Duodenal mucosa (tissue), 2 donors: ENCODE results near the gene ARMC9.
A peak's percentile ranks its signal among the peaks of the same experiment; 100 is the strongest.
"Not testable (repeated sequence)": the region's sequence is repeated elsewhere in the genome, so short reads cannot be mapped to it uniquely, and the experiment has no call there.

Experiments used
- H3K27ac ChIP-seq: one replicate; pipeline ENCODE4 v1.7.0; 2013; ENCODE audit warnings: low read depth, low read length
- H3K27me3 ChIP-seq, 2 donors: one replicate each; pipeline ENCODE4 v1.7.0; 2013; ENCODE audit warnings: low read length in 2 of 2, control low read depth in 1 of 2; ENCODE audit not compliant: insufficient read depth in 2 of 2, control insufficient read depth in 1 of 2
- H3K36me3 ChIP-seq, 2 donors: one replicate each; pipeline ENCODE4 v1.7.0; 2013; ENCODE audit warnings: low read length in 2 of 2, control low read depth in 1 of 2; ENCODE audit not compliant: insufficient read depth in 2 of 2, control insufficient read depth in 1 of 2
- H3K4me1 ChIP-seq, 2 donors: one replicate each; pipeline ENCODE4 v1.7.0; 2013; ENCODE audit warnings: low read length in 2 of 2, control low read depth in 1 of 2; ENCODE audit not compliant: insufficient read depth in 2 of 2, control insufficient read depth in 1 of 2
- H3K4me3 ChIP-seq, 2 donors: one replicate each; pipeline ENCODE4 v1.7.0; 2013; ENCODE audit warnings: low read length in 2 of 2, low read depth in 1 of 2
- H3K9ac ChIP-seq, 2 donors: one replicate each; pipeline ENCODE4 v1.7.0; 2013; ENCODE audit warnings: low read length in 2 of 2, low read depth in 1 of 2
- H3K9me3 ChIP-seq, 2 donors: one replicate each; pipeline ENCODE4 v1.7.0; 2013; ENCODE audit warnings: low read length in 2 of 2, control low read depth in 1 of 2; ENCODE audit not compliant: control insufficient read depth in 1 of 2

The ARMC9 gene

GRCh38 chr2:231241755-231242507 is 43.5 kb downstream of the ARMC9 start:
- Histone ChIP-seq H3K9ac (no peak overlapping the region), H3K36me3 (no peaks in the 10 kb centered on the region), H3K27ac (no peak overlapping the region), H3K27me3 (no peaks in the 10 kb centered on the region), H3K4me3 (no peak overlapping the region), H3K4me1 (peaks cover 21 to 31% of the 10 kb centered on the region in 2 donors), H3K9me3 (no peaks in the 10 kb centered on the region)

GRCh38 chr2:231243866-231244265 is 45.4 kb downstream of the ARMC9 start:
- Histone ChIP-seq H3K9me3 (no peaks in the 10 kb centered on the region), H3K36me3 (no peaks in the 10 kb centered on the region), H3K27me3 (no peaks in the 10 kb centered on the region), H3K4me1 (peaks cover 21 to 31% of the 10 kb centered on the region in 2 donors), H3K27ac (no peak overlapping the region), H3K9ac (no peak overlapping the region), H3K4me3 (no peak overlapping the region)

DNA sequence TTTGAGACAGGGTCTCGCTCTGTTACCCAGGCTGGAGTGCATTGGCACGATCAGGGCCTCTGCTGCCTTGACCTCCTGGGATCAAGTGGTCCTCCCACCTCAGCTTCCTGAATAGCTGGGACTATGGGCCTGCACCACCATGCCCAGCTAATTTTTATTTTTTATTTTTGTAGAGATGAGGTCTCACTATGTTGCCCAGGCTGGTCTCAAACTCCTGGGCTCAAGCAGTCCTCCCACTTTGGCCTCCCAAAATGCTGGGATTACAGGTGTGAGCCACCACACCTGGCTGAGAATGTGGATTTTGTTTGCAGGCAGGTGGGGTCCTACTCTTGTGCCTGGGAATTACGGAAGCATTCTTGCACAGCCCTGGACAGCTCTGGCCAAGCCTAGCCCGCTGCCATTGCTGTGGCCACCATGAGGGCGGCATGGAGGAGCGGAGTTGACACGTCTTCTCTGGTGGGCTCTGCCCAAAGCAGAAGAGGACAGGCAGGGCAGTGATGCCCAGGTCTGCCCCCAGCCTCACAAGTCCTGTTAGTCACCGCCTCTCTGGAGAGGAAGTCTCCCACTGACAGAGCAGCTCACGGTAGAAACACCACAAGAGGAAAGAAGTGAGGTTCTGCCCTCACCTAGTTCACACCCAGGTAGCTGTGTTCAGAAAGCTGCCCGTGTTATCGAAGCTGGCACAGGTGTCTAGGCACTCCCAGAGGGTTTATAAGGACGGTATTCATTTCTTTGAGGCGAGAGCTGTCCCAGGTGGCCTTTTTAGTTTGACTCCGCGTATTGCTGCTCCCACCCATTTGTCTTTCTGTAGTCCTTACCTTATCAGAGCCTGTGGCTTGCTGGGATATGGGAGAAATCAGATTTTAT is 46.2 kb downstream of the ARMC9 start:
- H3K27me3 ChIP-seq = no peaks in the 10 kb centered on the region
- H3K36me3 ChIP-seq = no peaks in the 10 kb centered on the region
- no peak overlapping the region for H3K27ac ChIP-seq
- H3K9me3 ChIP-seq = no peaks in the 10 kb centered on the region
- peaks cover 21 to 31% of the 10 kb centered on the region in 2 donors for H3K4me1 ChIP-seq
- H3K4me3 ChIP-seq = peak overlapping the region; percentile 1 to 27
- H3K9ac ChIP-seq = peak overlapping the region in 1 of 2 donors; percentile 6

GRCh38 chr2:231245249-231246094 is 47.0 kb downstream of the ARMC9 start:
- Histone ChIP-seq H3K4me1 (peaks cover 21 to 33% of the 10 kb centered on the region in 2 donors), H3K36me3 (no peaks in the 10 kb centered on the region), H3K4me3 (peak overlapping the region; percentile 1 to 27), H3K9ac (peak overlapping the region; percentile 5 to 6), H3K9me3 (no peaks in the 10 kb centered on the region), H3K27me3 (no peaks in the 10 kb centered on the region), H3K27ac (no peak overlapping the region)

DNA sequence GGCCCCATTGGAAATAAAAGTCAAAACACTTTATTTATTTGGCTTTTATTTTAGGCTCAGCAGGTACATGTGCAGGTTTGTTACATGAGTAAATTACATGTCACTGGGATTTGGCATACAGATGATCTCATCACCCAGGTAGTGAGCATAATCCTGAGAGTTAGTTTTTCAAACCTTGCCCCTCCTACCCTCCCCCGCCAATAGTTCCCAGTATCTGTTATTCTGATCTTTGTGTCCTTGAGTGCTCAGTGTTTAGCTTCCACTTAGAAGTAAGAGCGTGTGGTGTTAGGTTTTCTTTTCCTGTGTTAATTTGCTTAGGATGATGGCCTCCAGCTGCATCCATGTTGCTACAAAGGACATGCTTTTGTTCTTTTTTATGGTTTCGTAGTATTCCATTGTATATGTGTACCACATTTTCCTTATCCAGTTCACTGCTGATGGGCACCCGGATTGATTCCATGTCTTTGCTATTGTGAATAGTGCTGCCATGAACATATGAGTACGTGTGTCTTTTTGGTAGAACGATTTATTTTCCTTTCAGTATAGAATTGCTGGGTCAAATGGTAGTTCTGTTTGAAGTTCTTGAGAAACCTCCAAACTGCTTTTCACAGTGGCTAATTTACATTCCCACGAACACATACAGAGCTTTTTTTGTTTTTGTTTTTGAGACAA is 47.9 kb downstream of the ARMC9 start:
- Histone ChIP-seq H3K9ac (no peak overlapping the region), H3K27ac (no peak overlapping the region), H3K9me3 (no peaks in the 10 kb centered on the region), H3K4me1 (peaks cover 21 to 36% of the 10 kb centered on the region in 2 donors), H3K27me3 (no peaks in the 10 kb centered on the region), H3K4me3 (no peak overlapping the region), H3K36me3 (no peaks in the 10 kb centered on the region)

DNA sequence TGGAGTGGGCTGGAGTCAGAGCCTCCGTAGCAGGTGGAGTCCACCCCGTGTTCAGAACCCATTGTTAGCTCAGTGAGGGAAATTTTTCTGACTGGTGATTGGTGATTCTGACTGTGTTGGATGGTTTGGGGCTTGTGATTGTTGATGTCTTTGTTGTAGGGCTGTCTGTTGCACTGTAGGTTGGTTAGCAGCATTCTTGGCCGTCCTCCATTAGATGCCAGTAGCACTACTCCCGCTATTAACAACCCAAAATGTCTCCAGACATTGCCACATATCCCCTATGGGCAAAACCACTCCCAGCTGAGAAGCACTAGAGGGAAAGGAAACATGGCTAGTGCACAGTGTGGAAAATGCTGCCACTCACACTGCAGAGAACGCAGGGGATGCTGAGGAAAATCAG is 51.7 kb downstream of the ARMC9 start:
- Histone ChIP-seq H3K4me1 (peaks cover 8 to 14% of the 10 kb centered on the region in 2 donors), H3K9me3 (no peaks in the 10 kb centered on the region), H3K27ac (no peak overlapping the region), H3K27me3 (no peaks in the 10 kb centered on the region), H3K4me3 (no peak overlapping the region), H3K9ac (no peak overlapping the region), H3K36me3 (no peaks in the 10 kb centered on the region)

DNA sequence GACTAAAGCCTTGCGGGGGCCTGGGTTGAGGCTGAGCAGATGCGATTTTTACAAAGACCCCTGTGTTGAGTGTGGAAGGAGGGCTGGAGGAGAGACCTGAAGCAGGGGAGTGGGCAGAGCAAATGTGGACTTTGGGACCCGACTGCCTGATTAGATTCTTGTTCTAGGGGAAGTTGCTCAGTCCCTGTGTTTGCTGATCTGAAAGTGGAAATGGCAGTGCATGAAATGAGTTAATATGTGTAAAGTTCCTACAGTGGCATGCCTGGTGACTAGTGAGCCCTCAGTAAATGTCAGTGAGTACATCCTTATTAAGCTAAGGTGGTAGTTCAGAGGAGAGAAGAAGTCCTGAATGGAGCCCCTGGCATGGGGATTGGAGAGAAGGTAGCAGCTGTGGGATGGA is 52.3 kb downstream of the ARMC9 start:
- no peaks in the 10 kb centered on the region for H3K36me3 ChIP-seq
- peaks cover 2 to 9% of the 10 kb centered on the region in 2 donors for H3K4me1 ChIP-seq
- H3K27me3 ChIP-seq = no peaks in the 10 kb centered on the region
- no peak overlapping the region for H3K4me3 ChIP-seq
- H3K9me3 ChIP-seq = no peaks in the 10 kb centered on the region
- H3K27ac ChIP-seq = no peak overlapping the region
- H3K9ac ChIP-seq = no peak overlapping the region

GRCh38 chr2:231253292-231253691 is 54.9 kb downstream of the ARMC9 start:
- H3K4me3 ChIP-seq, H3K27me3 ChIP-seq, H3K9ac ChIP-seq, H3K4me1 ChIP-seq, H3K27ac ChIP-seq, H3K36me3 ChIP-seq, H3K9me3 ChIP-seq: not testable (repeated sequence)

GRCh38 chr2:231256494-231256893 is 58.1 kb downstream of the ARMC9 start:
- Histone ChIP-seq H3K27me3 (no peaks in the 10 kb centered on the region), H3K27ac (no peak overlapping the region), H3K9ac (no peak overlapping the region), H3K36me3 (no peaks in the 10 kb centered on the region), H3K4me1 (peaks cover 19 to 24% of the 10 kb centered on the region in 2 donors), H3K9me3 (no peaks in the 10 kb centered on the region), H3K4me3 (no peak overlapping the region)
